Heart right ventricle (tissue), 16 donors: Measurements from ENCODE around the gene CTU2. TPM values are rescaled to one million over a fixed set of nuclear protein-coding genes. Genes with fewer than 3 reads are reported as not detected.

Experiments
- ATAC-seq, 8 donors: fragments of 200-7000 bp; cut with Tn5 transposase; one replicate each; pipeline ENCODE4 v1.9.1; 2020; ENCODE audit warnings: mild to moderate bottlenecking in 8 of 8, moderate library complexity in 8 of 8, moderate number of reproducible peaks in 1 of 8
- DNase-seq, 2 donors: peaks; one replicate each; pipeline ENCODE4 v3.0.0-alpha.2; 2020
- H3K27ac ChIP-seq, 10 donors: fragments of 200-600 bp; sonication (generic) in 2 of 10; one replicate each; pipeline versions ENCODE4 v1.5.0 to v1.8.0; 2020 to 2022; ENCODE audit warnings: mild to moderate bottlenecking in 3 of 10
- H3K27me3 ChIP-seq, 7 donors: fragments of 200-600 bp; one replicate each; pipeline ENCODE4 v1.8.0; 2021 to 2022; ENCODE audit warnings: mild to moderate bottlenecking in 2 of 7
- H3K36me3 ChIP-seq, 9 donors: fragments of 200-600 bp; sonication (generic) in 1 of 9; one replicate each; pipeline versions ENCODE4 v1.5.0 to v1.8.0; 2020 to 2022; ENCODE audit warnings: mild to moderate bottlenecking in 2 of 9
- H3K4me1 ChIP-seq, 9 donors: fragments of 200-600 bp; sonication (generic) in 1 of 9; one replicate each; pipeline versions ENCODE4 v1.5.0 to v1.8.0; 2020 to 2022; ENCODE audit warnings: mild to moderate bottlenecking in 4 of 9
- H3K4me3 ChIP-seq, 10 donors: fragments of 200-600 bp; sonication (generic) in 2 of 10; one replicate each; pipeline versions ENCODE4 v1.5.0 to v1.8.0; 2020 to 2022; ENCODE audit warnings: mild to moderate bottlenecking in 7 of 10, moderate library complexity in 2 of 10
- H3K9me3 ChIP-seq, 11 donors: fragments of 200-600 bp in 10 of 11; sonication (generic) in 2 of 11; one replicate each; pipeline versions ENCODE4 v1.5.0 to v1.8.0; 2013 to 2022; ENCODE audit warnings: mild to moderate bottlenecking in 2 of 11, control low read depth in 1 of 11, moderate library complexity in 1 of 11
- WGBS, 2 donors: extraction: QIAGEN DNeasy Blood & Tissue Kit; methylation state at CpG; one replicate each; pipeline ENCODE4 v1.1.7; 2013; ENCODE audit warnings: inconsistent platforms in 1 of 2; 5-methylcytosine and 5-hydroxymethylcytosine counted together
- intact Hi-C, 10 donors: fragments of 100-400 bp; cut with DNase I; formaldehyde crosslinking; loops; one replicate each; pipeline versions ENCODE4 v1.11.1 to v1.14.2; 2022
- polyA plus RNA-seq, 2 donors: library from polyadenylated mRNA; stranded (reverse); fragments of 200-250 nt; gene quantifications; one replicate each; pipeline ENCODE4 v1.2.3, GENCODE V29; 2013
- total RNA-seq, 10 donors: library from RNA; stranded (reverse); fragmentation: NEBNext Ultra II Directional in 3 of 10; extraction: Animal tissue kit (Norgen Biotek cat#: 25700) in 3 of 10; gene quantifications; one replicate each; pipeline versions ENCODE4 v1.2.1 to v1.2.4, GENCODE V29; 2021 to 2023
- TF ChIP-seq, protein P1 (sequence below), 9 donors: fragments of 200-600 bp; sonication (generic) in 2 of 9; IDR thresholded peaks; one replicate each; pipeline versions ENCODE4 v1.5.0 to v1.8.0; 2021 to 2022; ENCODE audit warnings: antibody characterized with exemption in 9 of 9, mild to moderate bottlenecking in 5 of 9, moderate library complexity in 1 of 9
- donor health status: Arrhythmogenic right ventricular cardiomyopathy.
- donor health status: ischemic (EF 13 %, LVEDD 7.1; RV severe dilation, severe dysfunction).
- donor health status: healthy with polysubstance abuse.
- donor health status: DM: no; HTN: yes; CAD: no.
- donor health status: DM: no; HTN: no; CAD: no.
- donor health status: ischemic (EF 25% LVEDD 6.9; RV normal size, moderate dysfunction).
- donor health status: ischemic (EF 25% LVEDD 5.7; RV mildly dilated, moderate dysfunction).
- donor health status: healthy.
- donor health status: DM: yes; HTN: yes; CAD: no.
- donor health status: Ischemic cardiomyopathy.
- donor health status: ischemic (EF 35%, LVEDD 5.7; RV mildly dilated, moderate dysfunction).
- donor health status: nonischemic (EF 11% LVEDD 7.7; RV severe dilation, severe dysfunction).
- donor health status: DM: yes; HTN: yes; CAD: no.
- donor health status: PGD.
- donor health status: ischemic (EF 29% LVEDD 5.4; RV normal size, mild dysfunction).
- donor health status: nonischemic (EF 23%, LVEDD 6.1; RV moderate dilation, normal function).

CTU2 gene
- total and polyA plus RNA-seq, 12 donors: 11.8 to 22.6 (median 14.4) TPM

DNA sequence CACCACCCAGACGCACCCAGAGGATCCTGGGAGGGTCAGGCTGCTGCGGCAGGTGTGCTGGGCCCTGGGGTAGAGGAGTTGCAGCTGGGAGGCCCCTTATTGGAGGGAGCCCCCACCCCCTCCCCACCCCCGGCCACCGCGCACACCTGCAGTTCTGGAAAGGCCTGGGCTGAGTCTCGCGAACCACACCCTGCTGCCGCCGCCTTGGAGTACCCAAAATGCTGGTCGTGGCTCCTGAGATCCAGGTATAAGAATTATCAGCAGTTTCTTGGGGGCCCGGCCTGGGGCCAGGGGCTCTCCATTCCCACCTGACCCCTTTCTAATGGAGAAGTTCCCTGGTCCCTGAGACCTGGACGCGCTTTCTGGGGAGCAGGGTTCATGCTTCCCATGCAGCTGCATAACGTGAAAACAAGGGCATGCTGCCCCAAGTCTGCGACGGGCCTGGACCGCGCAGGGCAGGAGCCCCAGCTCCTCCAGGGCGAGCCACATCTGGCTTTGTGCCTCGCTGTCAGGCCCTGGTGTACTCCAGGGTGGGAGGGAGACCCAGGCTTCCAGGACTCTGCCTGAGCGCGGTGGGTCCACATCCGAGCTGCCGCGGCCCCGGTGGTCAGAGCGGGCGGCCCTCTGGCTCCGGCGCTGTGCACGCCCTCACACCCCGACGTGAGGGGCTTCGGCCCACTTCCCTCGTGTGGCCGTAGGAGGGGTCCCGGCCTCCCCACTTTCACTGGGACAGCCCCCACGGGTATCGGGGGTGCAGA lies 12.7 kb upstream of the CTU2 start:
- TF ChIP-seq, protein P1, sequence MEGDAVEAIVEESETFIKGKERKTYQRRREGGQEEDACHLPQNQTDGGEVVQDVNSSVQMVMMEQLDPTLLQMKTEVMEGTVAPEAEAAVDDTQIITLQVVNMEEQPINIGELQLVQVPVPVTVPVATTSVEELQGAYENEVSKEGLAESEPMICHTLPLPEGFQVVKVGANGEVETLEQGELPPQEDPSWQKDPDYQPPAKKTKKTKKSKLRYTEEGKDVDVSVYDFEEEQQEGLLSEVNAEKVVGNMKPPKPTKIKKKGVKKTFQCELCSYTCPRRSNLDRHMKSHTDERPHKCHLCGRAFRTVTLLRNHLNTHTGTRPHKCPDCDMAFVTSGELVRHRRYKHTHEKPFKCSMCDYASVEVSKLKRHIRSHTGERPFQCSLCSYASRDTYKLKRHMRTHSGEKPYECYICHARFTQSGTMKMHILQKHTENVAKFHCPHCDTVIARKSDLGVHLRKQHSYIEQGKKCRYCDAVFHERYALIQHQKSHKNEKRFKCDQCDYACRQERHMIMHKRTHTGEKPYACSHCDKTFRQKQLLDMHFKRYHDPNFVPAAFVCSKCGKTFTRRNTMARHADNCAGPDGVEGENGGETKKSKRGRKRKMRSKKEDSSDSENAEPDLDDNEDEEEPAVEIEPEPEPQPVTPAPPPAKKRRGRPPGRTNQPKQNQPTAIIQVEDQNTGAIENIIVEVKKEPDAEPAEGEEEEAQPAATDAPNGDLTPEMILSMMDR (IDR thresholded peaks at IDR 0.05): no peak
- ATAC-seq (no peak), DNase-seq (no peak)
- intact Hi-C loops: no loop called here
- no peak overlapping the region for H3K4me3 ChIP-seq
- H3K36me3 ChIP-seq: peaks cover 0 to 34% (median 22%) of the 10 kb centered on the region in 9 donors
- peaks cover 0 to 35% (median 21%) of the 10 kb centered on the region in 7 donors for H3K27me3 ChIP-seq
- WGBS, 2 donors: 91 to 92% methylated on average over 39 of the region's 39 CpGs
- no peaks in the 10 kb centered on the region for H3K9me3 ChIP-seq
- peaks cover 0 to 23% (median 0%) of the 10 kb centered on the region in 9 donors for H3K4me1 ChIP-seq
- peak overlapping the region in 1 of 10 donors; percentile 14 for H3K27ac ChIP-seq

DNA sequence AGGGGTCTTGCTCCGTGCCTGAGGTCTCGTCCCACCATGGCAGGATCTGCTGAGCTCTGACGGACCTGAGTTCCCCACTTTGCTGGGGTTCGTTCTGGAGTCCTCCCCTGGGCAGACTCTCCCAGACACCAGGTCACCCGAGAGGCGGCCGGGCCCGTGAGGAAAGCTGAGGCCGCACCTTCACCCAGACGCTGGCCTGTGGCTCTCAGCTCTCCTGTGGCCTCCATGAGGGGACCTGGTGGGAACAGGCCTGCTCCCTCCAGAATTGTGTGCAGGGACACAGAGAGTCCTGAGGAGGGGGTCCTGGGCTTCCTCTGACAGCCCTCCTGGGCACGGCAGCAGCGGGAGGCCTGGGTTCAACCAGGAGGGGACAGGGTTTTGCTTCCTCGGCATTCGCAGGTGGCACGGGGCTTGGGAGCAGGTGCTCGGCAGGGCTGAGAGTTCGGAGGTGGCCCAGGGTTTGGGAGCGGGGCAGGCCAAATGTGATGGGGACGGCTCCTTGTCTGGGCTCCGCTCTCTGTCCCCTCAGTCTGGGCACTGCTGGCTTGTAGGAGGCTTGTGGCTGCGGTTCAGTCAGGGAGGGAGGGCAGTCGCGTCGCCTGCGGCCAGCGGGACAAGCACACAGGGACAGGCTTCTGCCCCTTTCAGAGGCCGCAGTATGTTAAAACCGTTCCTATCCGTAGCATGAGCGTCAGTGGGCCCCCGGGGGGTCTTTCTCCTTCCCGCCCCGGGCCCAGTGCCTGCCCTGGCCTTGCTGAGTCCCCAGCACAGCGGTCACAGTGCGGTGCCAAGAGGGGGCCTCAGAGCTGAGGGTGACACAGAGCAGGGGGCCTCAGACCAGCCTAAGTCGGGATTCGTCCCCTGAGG lies 11.8 kb upstream of the CTU2 start:
- peaks cover 0 to 43% (median 25%) of the 10 kb centered on the region in 9 donors for H3K36me3 ChIP-seq
- DNase-seq (no peak), ATAC-seq (no peak)
- H3K4me3 ChIP-seq: no peak overlapping the region
- H3K27ac ChIP-seq: no peak overlapping the region
- intact Hi-C loops: no loop called here
- peaks cover 0 to 25% (median 0%) of the 10 kb centered on the region in 9 donors for H3K4me1 ChIP-seq
- H3K27me3 ChIP-seq: peaks cover 0 to 28% (median 15%) of the 10 kb centered on the region in 7 donors
- WGBS, 2 donors: 91 to 92% methylated on average over 37 of the region's 37 CpGs
- H3K9me3 ChIP-seq: no peaks in the 10 kb centered on the region
- TF ChIP-seq, protein P1 (IDR thresholded peaks at IDR 0.05): no peak

DNA sequence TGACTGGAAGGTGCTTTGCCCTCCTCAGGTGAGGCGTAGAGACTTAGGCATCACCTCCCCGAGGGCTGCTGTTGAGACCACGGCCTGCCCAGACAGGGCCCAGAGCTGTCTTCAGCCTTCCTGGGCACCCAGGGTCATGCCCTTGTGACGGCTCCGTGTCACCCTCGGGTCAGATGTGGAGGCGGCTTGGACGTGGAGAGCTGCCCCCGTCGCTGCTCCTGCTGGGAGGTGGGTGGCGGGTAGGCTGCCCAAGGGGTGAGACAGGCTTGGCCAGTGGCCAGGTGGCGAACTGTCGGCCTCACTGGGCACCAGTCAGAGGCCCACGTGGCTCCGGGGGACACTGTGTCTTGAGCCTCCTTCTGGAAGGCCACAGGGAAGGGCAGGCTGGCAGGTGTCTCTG lies 11.1 kb upstream of the CTU2 start:
- TF ChIP-seq, protein P1 (IDR thresholded peaks at IDR 0.05): no peak
- DNase-seq (no peak), ATAC-seq (no peak)
- 75 to 80% methylated on average over 15 of the region's 15 CpGs for WGBS, 2 donors
- Histone ChIP-seq H3K27me3 (peaks cover 0 to 20% (median 8%) of the 10 kb centered on the region in 7 donors), H3K9me3 (no peaks in the 10 kb centered on the region), H3K36me3 (peaks cover 0 to 51% (median 25%) of the 10 kb centered on the region in 9 donors), H3K4me1 (peaks cover 0 to 33% (median 3%) of the 10 kb centered on the region in 9 donors), H3K27ac (no peak overlapping the region), H3K4me3 (no peak overlapping the region)
- intact Hi-C loops: no loop called here

DNA sequence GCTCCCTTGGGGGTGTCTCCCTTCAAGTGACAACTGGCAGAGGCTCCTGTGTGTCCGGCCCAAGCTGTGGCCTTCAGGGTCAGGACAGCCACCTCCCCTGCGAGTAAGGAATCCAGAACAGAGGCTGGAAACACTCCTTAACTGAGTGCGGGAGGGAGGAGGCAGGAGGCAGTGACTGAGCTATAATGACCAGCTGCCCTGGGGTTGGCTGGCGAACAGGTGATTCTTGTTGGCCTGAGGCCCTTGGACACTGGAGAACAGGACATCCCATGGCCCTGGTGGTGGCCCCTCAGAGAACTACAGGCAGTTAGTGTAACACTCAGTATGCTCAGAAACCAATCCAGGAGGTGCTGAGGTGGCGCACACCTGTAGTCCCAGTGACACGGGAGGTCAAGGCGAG lies 10.6 kb upstream of the CTU2 start:
- Histone ChIP-seq H3K36me3 (peaks cover 0 to 54% (median 25%) of the 10 kb centered on the region in 9 donors), H3K9me3 (no peaks in the 10 kb centered on the region), H3K4me3 (no peak overlapping the region), H3K27me3 (peaks cover 0 to 15% (median 2%) of the 10 kb centered on the region in 7 donors), H3K27ac (no peak overlapping the region), H3K4me1 (peaks cover 0 to 38% (median 9%) of the 10 kb centered on the region in 9 donors)
- DNase-seq (no peak), ATAC-seq (no peak)
- 92 to 94% methylated on average over 7 of the region's 7 CpGs for WGBS, 2 donors
- intact Hi-C loops: no loop called here
- TF ChIP-seq, protein P1 (IDR thresholded peaks at IDR 0.05): no peak
